ENCODE results near the gene SLC7A6OS.

DNA sequence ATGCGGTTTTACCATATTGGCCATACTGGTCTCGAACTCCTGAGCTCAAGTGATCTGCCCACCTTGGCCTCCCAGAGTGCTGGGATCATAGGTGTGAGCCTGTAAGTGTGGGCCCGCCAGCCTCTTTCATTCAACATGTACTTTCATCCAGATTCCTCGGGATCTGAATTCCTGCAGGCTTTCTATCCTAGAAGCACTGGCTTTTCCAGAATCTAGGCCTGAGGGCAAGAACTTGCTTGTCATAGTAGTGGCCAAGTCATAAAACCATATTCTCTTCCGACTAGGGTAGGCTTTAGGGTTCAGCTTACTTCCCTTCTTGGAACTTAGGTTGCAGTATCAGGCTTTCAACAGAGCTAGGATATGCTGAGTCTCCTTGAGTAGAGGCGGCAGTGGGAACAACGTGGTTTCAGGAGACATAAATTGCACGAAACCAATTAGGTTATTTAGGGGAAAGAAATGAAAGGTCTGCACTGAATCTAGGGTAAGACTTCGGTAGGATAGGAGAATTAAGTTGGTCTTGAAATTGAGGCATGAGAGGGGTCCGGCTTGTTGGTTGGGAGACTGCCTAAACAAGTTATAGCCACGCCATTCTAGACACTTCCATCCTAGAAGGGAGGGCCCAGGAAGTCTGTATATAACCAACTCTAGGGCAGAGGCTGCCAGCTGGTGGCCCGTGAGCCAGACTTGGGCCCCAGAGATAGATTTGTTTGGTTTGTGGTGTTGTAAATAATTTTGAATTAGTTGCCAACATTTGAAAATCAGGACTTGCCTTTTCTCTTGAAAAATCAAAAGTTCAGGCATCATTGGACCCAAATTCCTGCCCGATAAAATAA is 30.8 kb downstream of the SLC7A6OS start:
- TF ChIP-seq, protein P1, sequence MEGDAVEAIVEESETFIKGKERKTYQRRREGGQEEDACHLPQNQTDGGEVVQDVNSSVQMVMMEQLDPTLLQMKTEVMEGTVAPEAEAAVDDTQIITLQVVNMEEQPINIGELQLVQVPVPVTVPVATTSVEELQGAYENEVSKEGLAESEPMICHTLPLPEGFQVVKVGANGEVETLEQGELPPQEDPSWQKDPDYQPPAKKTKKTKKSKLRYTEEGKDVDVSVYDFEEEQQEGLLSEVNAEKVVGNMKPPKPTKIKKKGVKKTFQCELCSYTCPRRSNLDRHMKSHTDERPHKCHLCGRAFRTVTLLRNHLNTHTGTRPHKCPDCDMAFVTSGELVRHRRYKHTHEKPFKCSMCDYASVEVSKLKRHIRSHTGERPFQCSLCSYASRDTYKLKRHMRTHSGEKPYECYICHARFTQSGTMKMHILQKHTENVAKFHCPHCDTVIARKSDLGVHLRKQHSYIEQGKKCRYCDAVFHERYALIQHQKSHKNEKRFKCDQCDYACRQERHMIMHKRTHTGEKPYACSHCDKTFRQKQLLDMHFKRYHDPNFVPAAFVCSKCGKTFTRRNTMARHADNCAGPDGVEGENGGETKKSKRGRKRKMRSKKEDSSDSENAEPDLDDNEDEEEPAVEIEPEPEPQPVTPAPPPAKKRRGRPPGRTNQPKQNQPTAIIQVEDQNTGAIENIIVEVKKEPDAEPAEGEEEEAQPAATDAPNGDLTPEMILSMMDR (tag by site-specific recombination; IDR thresholded peaks at IDR 0.05) = no peak
- TF ChIP-seq ZBTB8A (tag by site-specific recombination; IDR thresholded peaks at IDR 0.05) (no peak), ZNF140 (tag by site-specific recombination; IDR thresholded peaks at IDR 0.05) (no peak), BCL11A (tag by site-specific recombination; IDR thresholded peaks at IDR 0.05; ENCODE audit: low read depth) (no peak), GLI4 (tag by site-specific recombination; IDR thresholded peaks at IDR 0.05) (no peak), ZNF174 (tag by site-specific recombination; IDR thresholded peaks at IDR 0.05) (no peak), KLF16 (tag by site-specific recombination; IDR thresholded peaks at IDR 0.05) (no peak), ZSCAN30 (tag by site-specific recombination; IDR thresholded peaks at IDR 0.05) (no peak), ZNF558 (tag by site-specific recombination; IDR thresholded peaks at IDR 0.05) (no peak), KLF1 (tag by site-specific recombination; IDR thresholded peaks at IDR 0.05) (no peak)

Data from HEK293 (cell line).